A673 (cell line): Measurements from ENCODE around the gene STON1. TPM values are rescaled to one million over a fixed set of nuclear protein-coding genes. Genes with fewer than 3 reads are reported as not detected.

Source experiments
- BruUV-seq: library from RNA; stranded (reverse); fragments of 400-500 nt; replicated peaks from 2 replicates; lab custom pipeline; 2021; lab: Mats Ljungman, UMichigan
- CTCF ChIA-PET: fragments of 300-600 bp; sonication (Branson Sonifier 250); formaldehyde crosslinking; loops from one replicate; lab custom pipeline; 2022; ENCODE audit warnings: antibody characterized with exemption; lab: Charles Lee
- POLR2A ChIA-PET: fragments of 300-600 bp; sonication (Branson Sonifier 250); formaldehyde crosslinking; loops from one replicate; lab custom pipeline; 2022; ENCODE audit warnings: antibody characterized with exemption; ENCODE audit not compliant: low non-redundant PET; lab: Charles Lee
- DNase-seq: peaks from one replicate; pipeline ENCODE4 v3.0.0-alpha.2; 2015; ENCODE audit warnings: low spot score
- H3K27ac ChIP-seq: fragments of 200-600 bp; sonication (generic); 2 replicates; pipeline ENCODE4 v1.5.1; 2016; ENCODE audit warnings: mixed run types, low read depth, mild to moderate bottlenecking, mixed read lengths, antibody characterized with exemption, low read length; ENCODE audit not compliant: poor library complexity, severe bottlenecking
- H3K27me3 ChIP-seq: fragments of 200-600 bp; sonication (generic); replicated peaks from 2 replicates; pipeline ENCODE4 v1.6.1; 2017; ENCODE audit warnings: mixed run types, low read depth, mild to moderate bottlenecking, mixed read lengths, antibody characterized with exemption, low read length; ENCODE audit not compliant: insufficient read depth, poor library complexity
- H3K36me3 ChIP-seq: fragments of 200-600 bp; sonication (generic); 2 replicates; pipeline ENCODE4 v1.6.1; 2016; ENCODE audit warnings: mixed run types, mild to moderate bottlenecking, mixed read lengths, antibody characterized with exemption, low read length; ENCODE audit not compliant: insufficient read depth, poor library complexity, severe bottlenecking
- H3K4me1 ChIP-seq: fragments of 200-600 bp; sonication (generic); 2 replicates; pipeline ENCODE4 v1.6.1; 2017; ENCODE audit warnings: mixed run types, mild to moderate bottlenecking, mixed read lengths, antibody characterized with exemption, low read length; ENCODE audit not compliant: insufficient read depth, poor library complexity, severe bottlenecking
- H3K4me3 ChIP-seq: fragments of 200-600 bp; sonication (generic); 2 replicates; pipeline ENCODE4 v1.5.1; 2016; ENCODE audit warnings: low read depth, mixed run types, mild to moderate bottlenecking, mixed read lengths, low read length; ENCODE audit not compliant: poor library complexity, severe bottlenecking
- H3K9me3 ChIP-seq: fragments of 200-600 bp; sonication (generic); 2 replicates; pipeline ENCODE4 v1.6.1; 2016; ENCODE audit warnings: mixed run types, low read depth, mild to moderate bottlenecking, mixed read lengths, antibody characterized with exemption, low read length; ENCODE audit not compliant: poor library complexity, severe bottlenecking
- CTCF ChIP-seq: fragments of 300-800, 200-600 bp; sonication (generic); conservative IDR thresholded peaks from 2 replicates; pipeline ENCODE4 v1.5.1; 2017; ENCODE audit warnings: low read depth, mild to moderate bottlenecking, antibody characterized with exemption, low read length, moderate library complexity, mixed read lengths
- EZH2 ChIP-seq: fragments of 200-600 bp; sonication (generic); IDR thresholded peaks from 2 replicates; pipeline ENCODE4 v1.6.1; 2017; ENCODE audit warnings: borderline replicate concordance, low read depth, mild to moderate bottlenecking, mixed read lengths, antibody characterized with exemption, low read length; ENCODE audit not compliant: poor library complexity, severe bottlenecking
- intact Hi-C: fragments of 100-400 bp; cut with micrococcal nuclease; formaldehyde crosslinking; loops from one replicate; pipeline ENCODE4 v1.10.0; 2022; ENCODE audit not compliant: unreplicated experiment
- total RNA-seq: library from RNA; stranded (reverse); gene quantifications from 2 replicates; pipeline ENCODE4 v1.2.3, GENCODE V29; 2021

STON1 gene
- total RNA-seq, 1 experiment from 2014 or later: 1.1 TPM

DNA sequence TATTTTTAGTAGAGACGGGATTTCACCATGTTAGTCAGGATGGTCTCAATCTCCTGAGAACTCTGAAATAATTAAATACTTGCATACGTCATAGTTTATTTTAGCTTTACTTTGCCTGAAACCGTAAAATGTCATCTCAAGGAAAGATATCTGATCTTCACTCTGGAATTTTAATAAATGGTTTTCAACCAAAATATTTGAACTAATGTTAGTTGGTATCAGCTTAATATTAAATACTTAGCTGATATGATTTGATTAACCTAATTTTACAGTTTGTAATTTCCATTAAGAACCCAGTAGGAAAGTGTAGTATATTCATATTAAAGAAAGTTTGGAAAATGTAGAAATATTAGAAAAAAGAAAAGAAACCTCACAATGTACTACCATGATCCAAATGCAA, 41.4 kb upstream of the STON1 start:
- H3K27me3 ChIP-seq: no peaks in the 10 kb centered on the region
- POLR2A ChIA-PET: no interaction called here
- no peak overlapping the region for H3K27ac ChIP-seq
- H3K36me3 ChIP-seq: no peaks in the 10 kb centered on the region
- intact Hi-C loops: no loop called here
- BruUV-seq: no TSS peak
- no peaks in the 10 kb centered on the region for H3K9me3 ChIP-seq
- no peak for DNase-seq
- no peak for TF ChIP-seq EZH2
- TF ChIP-seq CTCF: no peak
- CTCF ChIA-PET: no interaction called here
- no peak overlapping the region for H3K4me3 ChIP-seq
- H3K4me1 ChIP-seq: peaks cover 11% of the 10 kb centered on the region

GRCh38 chr2:48496849-48497248, 33.1 kb upstream of the STON1 start:
- Histone ChIP-seq H3K4me1 (no peaks in the 10 kb centered on the region), H3K9me3 (no peaks in the 10 kb centered on the region), H3K27ac (no peak overlapping the region), H3K36me3 (no peaks in the 10 kb centered on the region), H3K4me3 (no peak overlapping the region), H3K27me3 (no peaks in the 10 kb centered on the region)
- no TSS peak for BruUV-seq
- TF ChIP-seq EZH2: no peak
- no peak for TF ChIP-seq CTCF
- ChIA-PET POLR2A (no interaction called here), CTCF (no interaction called here)
- DNase-seq: no peak
- intact Hi-C loops: no loop called here

DNA sequence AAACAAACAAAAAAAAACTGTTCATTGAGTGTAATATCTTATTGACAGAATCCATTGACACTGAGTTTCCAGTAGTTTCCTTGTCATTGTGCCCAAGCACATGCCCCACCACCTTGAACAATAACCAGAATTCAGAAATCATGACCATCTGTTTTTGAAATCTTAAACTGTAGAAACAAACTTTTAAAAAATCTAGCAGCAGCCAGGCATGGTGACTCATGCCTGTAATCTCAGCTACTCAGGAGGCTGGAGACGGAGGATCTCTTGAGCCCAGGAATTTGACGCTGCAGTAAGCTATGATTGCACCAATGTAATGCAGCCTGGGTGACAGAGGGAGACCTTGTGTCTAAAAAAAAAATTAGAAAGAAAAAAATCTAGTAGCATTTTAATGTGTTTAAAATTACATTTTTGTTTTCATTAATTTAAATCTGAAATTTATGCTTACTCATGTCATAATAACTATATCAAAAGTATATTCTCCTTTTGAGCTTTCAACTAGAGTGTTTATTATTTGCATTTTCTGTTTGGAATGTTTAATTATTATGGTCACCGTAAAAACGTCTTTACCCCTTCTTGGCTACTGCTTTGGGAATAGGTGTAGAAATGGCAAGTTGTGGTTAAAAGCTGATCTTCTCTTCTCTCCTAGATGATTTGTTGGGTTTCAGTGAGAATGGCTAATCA, 25.2 kb upstream of the STON1 start:
- DNase-seq: peak; percentile 21
- H3K36me3 ChIP-seq: no peaks in the 10 kb centered on the region

More for the DNA sequence above, 25.2 kb upstream of the STON1 start:
- CTCF ChIA-PET: no interaction called here
- no TSS peak for BruUV-seq
- intact Hi-C loops: no loop called here
- Histone ChIP-seq H3K27me3 (no peaks in the 10 kb centered on the region), H3K4me3 (no peak overlapping the region), H3K9me3 (no peaks in the 10 kb centered on the region), H3K4me1 (peaks cover 13% of the 10 kb centered on the region), H3K27ac (no peak overlapping the region)
- no peak for TF ChIP-seq EZH2
- no peak for TF ChIP-seq CTCF
- POLR2A ChIA-PET: no interaction called here
